GM10266 (cell line): ENCODE measurements around the gene SGK2.

Experiments
- DNase-seq: peaks from one replicate; pipeline ENCODE4 v3.0.0; 2012; ENCODE audit errors: extremely low spot score
- TF ChIP-seq, protein P1 (sequence below): IDR thresholded peaks from 2 replicates; pipeline ENCODE4 v1.5.1; 2012; ENCODE audit warnings: mild to moderate bottlenecking, low read depth; ENCODE audit not compliant: control insufficient read depth, insufficient read depth; ENCODE audit errors: missing control alignments

The SGK2 gene

DNA sequence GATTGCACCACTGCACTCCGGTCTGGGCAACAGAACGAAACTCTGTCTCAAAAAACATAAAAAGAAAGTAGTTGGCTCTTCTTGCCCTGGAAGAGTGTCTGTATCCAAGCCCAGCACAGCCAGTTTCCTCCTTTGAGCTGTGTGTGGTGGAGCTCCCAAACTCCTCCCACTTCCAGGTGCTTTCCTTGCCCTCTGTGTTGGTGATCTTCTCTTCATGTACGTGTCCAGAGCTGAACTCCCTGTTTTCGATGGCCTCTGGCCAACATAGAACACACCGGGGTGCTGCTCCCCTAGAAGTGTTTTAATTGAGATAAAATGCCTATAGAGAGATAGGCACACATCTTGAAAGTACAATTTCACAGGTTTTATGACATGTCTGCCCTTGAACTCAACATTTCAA, 16.7 kb upstream of the SGK2 start:
- TF ChIP-seq, protein P1, sequence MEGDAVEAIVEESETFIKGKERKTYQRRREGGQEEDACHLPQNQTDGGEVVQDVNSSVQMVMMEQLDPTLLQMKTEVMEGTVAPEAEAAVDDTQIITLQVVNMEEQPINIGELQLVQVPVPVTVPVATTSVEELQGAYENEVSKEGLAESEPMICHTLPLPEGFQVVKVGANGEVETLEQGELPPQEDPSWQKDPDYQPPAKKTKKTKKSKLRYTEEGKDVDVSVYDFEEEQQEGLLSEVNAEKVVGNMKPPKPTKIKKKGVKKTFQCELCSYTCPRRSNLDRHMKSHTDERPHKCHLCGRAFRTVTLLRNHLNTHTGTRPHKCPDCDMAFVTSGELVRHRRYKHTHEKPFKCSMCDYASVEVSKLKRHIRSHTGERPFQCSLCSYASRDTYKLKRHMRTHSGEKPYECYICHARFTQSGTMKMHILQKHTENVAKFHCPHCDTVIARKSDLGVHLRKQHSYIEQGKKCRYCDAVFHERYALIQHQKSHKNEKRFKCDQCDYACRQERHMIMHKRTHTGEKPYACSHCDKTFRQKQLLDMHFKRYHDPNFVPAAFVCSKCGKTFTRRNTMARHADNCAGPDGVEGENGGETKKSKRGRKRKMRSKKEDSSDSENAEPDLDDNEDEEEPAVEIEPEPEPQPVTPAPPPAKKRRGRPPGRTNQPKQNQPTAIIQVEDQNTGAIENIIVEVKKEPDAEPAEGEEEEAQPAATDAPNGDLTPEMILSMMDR, result no peak
- no peak for DNase-seq

GRCh38 chr20:43542674-43543073, 16.2 kb upstream of the SGK2 start:
- TF ChIP-seq, protein P1, result no peak
- no peak for DNase-seq

DNA sequence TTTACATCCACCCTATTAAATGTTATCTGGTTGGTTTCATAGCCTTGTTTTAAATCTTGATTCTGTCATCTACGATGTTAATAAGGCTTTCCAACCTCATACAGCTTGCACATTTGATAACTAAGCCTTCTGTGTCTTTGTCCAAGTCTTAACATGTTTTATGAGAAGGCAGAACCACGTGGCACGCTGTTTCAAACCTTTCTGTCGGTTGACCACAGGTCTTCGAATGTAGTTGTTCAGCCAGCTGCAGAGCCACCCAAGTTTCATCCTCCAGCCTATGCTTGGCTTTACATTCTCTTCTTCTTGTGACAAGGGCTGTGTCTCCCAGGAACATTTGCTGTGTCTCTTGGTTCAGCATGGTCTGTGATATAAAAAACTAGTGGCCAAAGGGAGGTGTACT, 15.7 kb upstream of the SGK2 start:
- no peak for DNase-seq
- TF ChIP-seq, protein P1, result no peak

- TF ChIP-seq, protein P1, result no peak
- no peak for DNase-seq
Observed at GRCh38 chr20:43544501-43544900, 14.3 kb upstream of the SGK2 start.

DNA sequence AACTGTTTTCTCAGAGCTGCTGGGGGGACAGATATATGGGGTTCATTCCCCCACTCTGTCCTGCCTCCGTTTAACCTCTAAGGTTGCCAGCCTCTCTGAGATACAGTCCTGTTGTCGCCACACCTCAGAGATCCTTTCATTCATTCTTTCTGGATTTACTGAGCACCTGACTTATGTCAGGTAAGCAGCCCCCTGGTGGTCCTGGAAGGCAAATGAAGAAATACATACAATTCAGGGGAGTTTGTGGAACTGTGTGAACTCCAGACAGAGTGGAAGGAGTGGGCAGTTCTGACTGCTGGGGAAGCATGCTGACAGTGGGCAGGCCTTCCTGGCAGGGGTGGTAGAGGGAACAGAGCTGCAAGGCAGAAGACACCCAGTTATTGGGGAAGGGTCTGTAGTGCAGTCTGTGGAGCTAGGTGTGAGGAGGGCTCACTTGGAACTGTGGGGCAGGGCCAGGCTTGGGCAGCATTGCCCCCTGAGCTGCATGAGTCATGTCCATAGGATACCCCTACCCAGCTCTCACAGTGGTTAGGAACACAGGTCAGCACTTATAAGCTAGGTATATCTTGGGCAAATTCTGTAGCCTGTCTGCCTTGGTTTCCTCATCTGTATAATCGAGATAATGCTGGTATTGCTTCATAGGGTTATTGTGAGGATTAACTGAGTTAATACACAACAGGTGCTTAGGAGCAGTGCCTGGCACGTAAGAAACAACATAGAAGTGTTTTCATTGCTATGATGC, 12.8 kb upstream of the SGK2 start:
- TF ChIP-seq, protein P1, result no peak
- DNase-seq, result no peak

DNA sequence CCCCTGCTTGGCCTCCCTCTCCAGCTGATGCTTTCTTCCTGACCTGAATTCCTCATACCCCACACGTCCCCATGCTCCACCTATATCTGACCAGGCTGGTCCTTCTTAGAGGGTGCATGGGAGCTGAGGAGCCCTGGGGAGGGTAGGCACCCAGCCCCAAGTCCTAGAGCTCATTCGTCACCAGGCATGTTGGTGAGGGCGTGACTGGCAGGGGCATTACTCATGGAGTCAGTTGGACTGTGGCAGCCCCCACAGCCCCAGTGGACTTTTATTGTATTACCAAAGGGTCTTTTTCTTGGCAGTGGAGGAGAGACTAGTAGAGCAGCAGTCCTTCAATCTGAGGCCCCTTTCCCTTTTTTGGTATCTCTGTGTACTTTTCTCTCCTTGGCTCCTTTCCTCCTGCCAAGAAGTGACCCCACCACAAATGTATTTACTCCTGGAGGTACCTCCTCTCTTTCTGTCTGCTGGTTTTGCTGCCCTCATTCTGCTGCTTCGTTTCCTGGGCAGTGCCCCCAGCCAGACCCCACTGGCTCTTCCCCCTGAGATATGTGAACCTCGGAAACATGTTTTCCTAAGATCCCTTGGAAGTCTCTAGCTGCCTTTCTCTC, 10.4 kb upstream of the SGK2 start:
- TF ChIP-seq, protein P1, result no peak
- DNase-seq, result no peak

- TF ChIP-seq, protein P1, result no peak
- DNase-seq, result no peak
Observed at GRCh38 chr20:43549416-43550065, 9.3 kb upstream of the SGK2 start.
